HG03354 (cell line): ENCODE measurements around the gene MED29.

Experiments used
- ATAC-seq: cut with Tn5 transposase; IDR thresholded peaks from one replicate; pipeline ENCODE4 v1.9.1; 2021; ENCODE audit warnings: mild to moderate bottlenecking; ENCODE audit not compliant: unreplicated experiment, poor library complexity, severe bottlenecking

The MED29 gene

GRCh38 chr19:39390751-39391437, at the start of gene MED29, which contains the start of gene PAF1:
TSS of gene MED29 (plus strand) at chr19:39391378. CDS start at chr19:39391423, 45 bp downstream.
TSS of gene PAF1 (minus strand) at chr19:39391106. CDS start at chr19:39390864, 242 bp downstream.
- ATAC-seq: peak; percentile 91

GRCh38 chr19:39341719-39342604, 49.2 kb upstream of the MED29 start, which contains the start of gene SAMD4B:
TSS of gene SAMD4B (plus strand) at chr19:39342421. CDS start at chr19:39356894, 14,473 bp downstream.
- ATAC-seq: peak; percentile 89

GRCh38 chr19:39342647-39343305, 48.4 kb upstream of the MED29 start:
- ATAC-seq: no peak

GRCh38 chr19:39345956-39346355, 45.2 kb upstream of the MED29 start:
- ATAC-seq: no peak

- ATAC-seq: no peak
Measured at GRCh38 chr19:39347332-39348164, 43.6 kb upstream of the MED29 start.

- no peak for ATAC-seq
Measured at GRCh38 chr19:39349326-39349725, 41.9 kb upstream of the MED29 start.

- ATAC-seq: no peak
Measured at GRCh38 chr19:39350156-39350555, 41.0 kb upstream of the MED29 start.

GRCh38 chr19:39351537-39352064, 39.6 kb upstream of the MED29 start:
- ATAC-seq: peak; percentile 68

GRCh38 chr19:39352381-39353255, 38.6 kb upstream of the MED29 start:
- no peak for ATAC-seq

- ATAC-seq: no peak
Measured at GRCh38 chr19:39355253-39355652, 35.9 kb upstream of the MED29 start.

- no peak for ATAC-seq
Measured at GRCh38 chr19:39356073-39356472, 35.1 kb upstream of the MED29 start.

- ATAC-seq: no peak
Measured at GRCh38 chr19:39356647-39357046, 34.5 kb upstream of the MED29 start.

GRCh38 chr19:39359026-39359425, 32.2 kb upstream of the MED29 start:
- ATAC-seq: no peak

GRCh38 chr19:39360599-39360998, 30.6 kb upstream of the MED29 start:
- no peak for ATAC-seq

GRCh38 chr19:39362682-39363657, 28.2 kb upstream of the MED29 start:
- ATAC-seq: no peak

- ATAC-seq: no peak
Measured at GRCh38 chr19:39363901-39364457, 27.2 kb upstream of the MED29 start.

- ATAC-seq: no peak
Measured at GRCh38 chr19:39365531-39365930, 25.6 kb upstream of the MED29 start.
